ENCODE results near the gene RNF223. TPM values are rescaled to one million over a fixed set of nuclear protein-coding genes. Genes with fewer than 3 reads are reported as not detected.

The RNF223 gene
- total RNA-seq, 1 donor from 2014 or later, result not detected

DNA sequence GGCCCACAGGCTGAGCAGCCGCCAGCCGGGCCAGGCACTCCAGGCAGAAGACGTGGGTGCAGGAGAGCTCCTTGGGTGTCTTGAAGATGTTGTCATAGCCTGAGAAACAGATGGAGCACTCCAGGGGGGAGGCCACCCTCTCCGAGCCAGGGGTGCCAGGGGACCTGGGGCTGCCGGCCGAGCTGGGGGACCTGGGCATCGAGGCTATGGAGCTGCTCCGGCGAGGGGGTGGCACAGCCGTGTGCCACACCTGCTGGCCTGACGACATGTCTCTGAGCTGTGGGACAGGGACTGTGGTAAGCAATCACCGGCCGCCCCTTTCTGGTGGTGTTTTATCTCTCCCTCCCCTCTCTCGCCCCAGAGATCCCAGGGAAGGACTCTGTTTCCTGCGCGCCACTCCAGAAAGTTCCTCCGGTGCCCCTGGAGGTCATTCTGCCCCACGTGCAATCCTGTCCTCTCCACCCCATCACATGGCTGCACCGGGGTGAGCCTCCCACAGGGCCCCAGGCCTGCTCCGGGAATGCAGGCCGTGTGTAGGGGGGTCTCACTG, 1.7 kb downstream of the RNF223 start:
- no peak overlapping the region for H3K4me3 ChIP-seq (ENCODE audit: low read length in 3 of 3)
- peaks cover 52 to 78% (median 70%) of the 10 kb centered on the region in 3 donors for H3K27me3 ChIP-seq (ENCODE audit: control insufficient read depth in 3 of 3, insufficient read depth in 3 of 3, low read length in 3 of 3)
- H3K9ac ChIP-seq (ENCODE audit: low read depth in 1 of 3, low read length in 3 of 3), result no peak overlapping the region
- H3K9me3 ChIP-seq (ENCODE audit: control insufficient read depth in 3 of 3, low read length in 3 of 3), result no peaks in the 10 kb centered on the region
- no peaks in the 10 kb centered on the region for H3K36me3 ChIP-seq (ENCODE audit: control insufficient read depth in 3 of 3, insufficient read depth in 3 of 3, low read length in 3 of 3)
- H3K4me1 ChIP-seq (ENCODE audit: control insufficient read depth in 3 of 3, insufficient read depth in 3 of 3, low read length in 3 of 3), result peaks cover 0 to 20% (median 11%) of the 10 kb centered on the region in 3 donors
- no peak overlapping the region for H3K27ac ChIP-seq (ENCODE audit: low read depth, low read length)

DNA sequence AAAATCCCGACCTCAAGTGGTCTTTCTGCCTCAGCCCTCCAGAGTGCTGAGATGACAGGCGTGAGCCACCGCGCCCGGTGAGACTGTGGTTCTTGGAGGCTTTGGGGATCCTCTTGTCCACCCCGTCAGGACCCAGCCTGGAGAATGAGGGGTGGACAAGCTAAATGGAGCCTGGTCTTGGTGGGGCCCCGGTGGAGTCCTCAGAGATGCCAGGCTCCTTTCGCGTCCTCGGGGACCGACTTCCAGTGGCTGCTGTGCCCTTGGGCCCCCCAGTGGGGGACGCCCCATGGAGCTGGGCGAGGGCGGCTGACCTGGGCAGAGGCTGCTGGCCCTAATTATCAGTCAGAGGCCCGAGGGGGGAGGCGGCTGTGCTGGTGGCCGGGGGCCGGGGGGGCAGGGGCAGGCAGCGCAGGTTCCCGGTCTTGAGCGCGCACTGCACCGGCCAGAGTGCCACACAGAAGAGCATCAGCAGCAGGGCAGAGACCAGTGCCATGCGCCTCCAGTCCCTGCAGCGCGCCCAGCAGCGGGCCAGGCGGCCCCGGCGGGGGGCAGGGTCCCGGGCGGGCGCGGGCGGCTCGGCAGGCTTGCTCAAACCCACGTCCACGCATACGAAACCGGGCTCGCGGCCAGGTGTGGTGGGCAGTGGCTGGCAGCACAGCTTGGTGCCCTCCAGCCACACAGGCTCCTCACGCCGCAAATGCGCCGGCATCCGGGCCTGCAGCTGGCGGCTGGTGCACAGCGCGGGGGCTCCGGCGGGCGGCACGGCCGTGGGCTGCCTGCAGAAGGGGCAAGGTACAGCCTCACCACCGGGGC, 2.4 kb downstream of the RNF223 start:
- Histone ChIP-seq H3K9me3 (ENCODE audit: control insufficient read depth in 3 of 3, low read length in 3 of 3) (no peaks in the 10 kb centered on the region), H3K36me3 (ENCODE audit: control insufficient read depth in 3 of 3, insufficient read depth in 3 of 3, low read length in 3 of 3) (no peaks in the 10 kb centered on the region), H3K4me1 (ENCODE audit: control insufficient read depth in 3 of 3, insufficient read depth in 3 of 3, low read length in 3 of 3) (peaks cover 0 to 21% (median 11%) of the 10 kb centered on the region in 3 donors), H3K4me3 (ENCODE audit: low read length in 3 of 3) (no peak overlapping the region), H3K9ac (ENCODE audit: low read depth in 1 of 3, low read length in 3 of 3) (no peak overlapping the region), H3K27ac (ENCODE audit: low read depth, low read length) (no peak overlapping the region), H3K27me3 (ENCODE audit: control insufficient read depth in 3 of 3, insufficient read depth in 3 of 3, low read length in 3 of 3) (peaks cover 55 to 83% (median 76%) of the 10 kb centered on the region in 3 donors)

DNA sequence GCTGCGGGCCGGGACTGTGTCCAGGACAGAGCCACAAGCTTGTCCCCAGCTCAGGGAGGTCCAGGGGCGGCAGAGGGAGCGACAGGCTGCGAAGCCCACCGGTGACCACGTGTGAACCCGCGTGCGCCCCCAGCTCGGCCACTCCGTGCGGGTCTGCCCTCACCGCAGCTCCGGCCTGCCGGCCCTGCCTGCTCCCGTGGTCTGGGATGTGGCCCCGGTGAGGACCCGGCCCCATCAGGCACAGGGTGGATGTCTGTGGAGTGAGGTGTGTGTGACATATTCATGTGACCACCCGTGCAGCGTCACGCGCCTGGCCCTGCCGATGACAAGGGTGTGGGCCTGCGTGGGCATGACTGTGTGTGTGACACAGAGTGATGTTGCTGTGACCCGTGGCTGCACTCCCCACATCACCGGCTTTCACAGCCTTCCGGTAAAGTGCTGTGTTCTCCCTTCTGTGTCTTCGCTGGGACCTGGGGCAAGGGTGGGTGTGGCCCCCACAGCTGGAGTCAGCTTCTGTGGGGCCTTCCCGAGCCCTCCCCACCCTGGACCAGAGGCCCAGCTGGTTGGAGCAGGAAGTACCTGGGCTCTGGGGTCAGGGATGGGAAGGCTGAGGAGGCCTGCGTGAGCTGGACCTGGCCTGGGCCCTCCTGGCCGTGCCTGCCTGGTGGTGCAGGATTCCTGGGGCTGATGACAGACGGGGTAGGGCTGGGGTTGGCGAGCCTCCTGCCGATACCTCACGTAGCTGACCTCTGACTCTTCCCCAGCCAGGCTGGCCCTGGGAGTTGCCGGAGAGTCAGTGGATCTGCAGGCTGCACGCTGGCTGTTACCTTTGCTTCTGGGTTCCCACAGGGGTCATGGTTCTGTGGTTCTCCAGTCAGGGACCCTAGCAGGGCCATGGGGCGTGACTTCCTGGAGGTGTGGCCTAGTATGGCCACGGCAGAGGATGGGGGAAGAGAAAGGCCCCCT, 4.1 kb downstream of the RNF223 start:
- Histone ChIP-seq H3K36me3 (ENCODE audit: control insufficient read depth in 3 of 3, insufficient read depth in 3 of 3, low read length in 3 of 3) (no peaks in the 10 kb centered on the region), H3K4me3 (ENCODE audit: low read length in 3 of 3) (no peak overlapping the region), H3K27ac (ENCODE audit: low read depth, low read length) (no peak overlapping the region), H3K27me3 (ENCODE audit: control insufficient read depth in 3 of 3, insufficient read depth in 3 of 3, low read length in 3 of 3) (peaks cover 57 to 81% (median 78%) of the 10 kb centered on the region in 3 donors), H3K4me1 (ENCODE audit: control insufficient read depth in 3 of 3, insufficient read depth in 3 of 3, low read length in 3 of 3) (peaks cover 0 to 21% (median 11%) of the 10 kb centered on the region in 3 donors), H3K9ac (ENCODE audit: low read depth in 1 of 3, low read length in 3 of 3) (no peak overlapping the region), H3K9me3 (ENCODE audit: control insufficient read depth in 3 of 3, low read length in 3 of 3) (no peaks in the 10 kb centered on the region)

DNA sequence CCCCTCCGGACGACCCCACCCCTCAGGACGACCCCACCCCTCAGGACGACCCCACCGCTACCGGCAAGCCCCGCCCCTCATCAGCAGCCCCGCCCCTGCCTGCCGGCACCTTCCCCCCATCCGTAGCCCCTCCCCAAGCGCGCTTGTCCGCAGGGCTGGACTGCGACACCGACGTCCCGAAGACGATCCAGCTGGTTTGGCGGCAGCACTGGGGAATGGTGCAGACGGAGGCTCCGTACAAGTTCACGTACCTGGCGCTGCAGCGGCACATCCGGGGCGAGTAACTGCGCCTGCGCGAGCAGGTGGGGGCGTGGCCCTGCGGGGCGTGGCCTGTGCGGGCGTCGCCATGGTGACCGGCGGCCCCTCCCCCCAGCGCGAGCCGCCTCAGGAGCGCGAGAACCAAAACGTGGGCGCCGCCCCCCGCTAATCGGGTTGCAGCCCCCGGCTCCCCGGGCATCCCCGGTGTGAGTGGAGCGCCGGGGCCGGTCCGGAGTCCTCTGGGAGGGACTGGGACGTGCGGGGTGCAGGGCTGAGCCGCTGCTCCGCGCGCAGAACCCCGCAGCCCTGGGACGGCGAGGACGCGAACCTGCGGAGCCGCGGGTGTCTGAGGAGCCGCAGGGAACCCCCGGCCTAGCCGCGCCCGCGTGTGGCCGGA, 4.9 kb downstream of the RNF223 start:
- no peak overlapping the region for H3K27ac ChIP-seq (ENCODE audit: low read depth, low read length)
- peaks cover 0 to 22% (median 12%) of the 10 kb centered on the region in 3 donors for H3K4me1 ChIP-seq (ENCODE audit: control insufficient read depth in 3 of 3, insufficient read depth in 3 of 3, low read length in 3 of 3)
- no peaks in the 10 kb centered on the region for H3K9me3 ChIP-seq (ENCODE audit: control insufficient read depth in 3 of 3, low read length in 3 of 3)
- H3K36me3 ChIP-seq (ENCODE audit: control insufficient read depth in 3 of 3, insufficient read depth in 3 of 3, low read length in 3 of 3), result no peaks in the 10 kb centered on the region
- H3K9ac ChIP-seq (ENCODE audit: low read depth in 1 of 3, low read length in 3 of 3), result no peak overlapping the region
- peaks cover 54 to 76% (median 74%) of the 10 kb centered on the region in 3 donors for H3K27me3 ChIP-seq (ENCODE audit: control insufficient read depth in 3 of 3, insufficient read depth in 3 of 3, low read length in 3 of 3)
- H3K4me3 ChIP-seq (ENCODE audit: low read length in 3 of 3), result peak overlapping the region; percentile 48 to 70 (median 67)

DNA sequence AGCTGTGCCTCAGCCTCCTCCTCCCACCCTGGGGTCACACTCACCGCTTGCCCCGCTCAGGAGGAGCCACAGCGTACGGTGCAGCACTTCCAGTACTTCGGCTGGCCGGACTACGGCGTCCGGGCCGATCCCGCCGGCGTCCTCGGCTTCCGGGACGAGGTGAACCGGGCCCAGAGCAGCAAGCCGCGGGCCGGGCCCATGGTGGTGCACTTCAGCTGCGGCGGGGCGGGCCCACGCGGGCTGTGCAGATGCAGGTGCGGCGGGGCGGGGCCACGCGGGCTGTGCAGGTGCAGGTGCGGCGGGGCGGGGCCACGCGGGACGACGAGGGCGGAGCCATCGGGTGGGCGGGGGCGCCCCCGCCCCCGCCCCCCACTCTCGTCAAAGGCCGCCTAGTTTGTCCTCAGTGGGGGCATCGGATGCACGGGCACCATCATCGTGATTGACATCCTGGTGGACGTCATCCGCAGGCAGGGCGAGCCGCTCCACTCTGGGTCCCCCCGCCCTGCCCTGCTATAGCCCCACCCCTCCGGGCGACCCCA, 5.5 kb downstream of the RNF223 start:
- Histone ChIP-seq H3K27ac (ENCODE audit: low read depth, low read length) (no peak overlapping the region), H3K4me1 (ENCODE audit: control insufficient read depth in 3 of 3, insufficient read depth in 3 of 3, low read length in 3 of 3) (peaks cover 0 to 22% (median 15%) of the 10 kb centered on the region in 3 donors), H3K9ac (ENCODE audit: low read depth in 1 of 3, low read length in 3 of 3) (peak overlapping the region in 1 of 3 donors; percentile 8), H3K9me3 (ENCODE audit: control insufficient read depth in 3 of 3, low read length in 3 of 3) (no peaks in the 10 kb centered on the region), H3K27me3 (ENCODE audit: control insufficient read depth in 3 of 3, insufficient read depth in 3 of 3, low read length in 3 of 3) (peaks cover 54 to 76% (median 75%) of the 10 kb centered on the region in 3 donors), H3K4me3 (ENCODE audit: low read length in 3 of 3) (no peak overlapping the region), H3K36me3 (ENCODE audit: control insufficient read depth in 3 of 3, insufficient read depth in 3 of 3, low read length in 3 of 3) (no peaks in the 10 kb centered on the region)

DNA sequence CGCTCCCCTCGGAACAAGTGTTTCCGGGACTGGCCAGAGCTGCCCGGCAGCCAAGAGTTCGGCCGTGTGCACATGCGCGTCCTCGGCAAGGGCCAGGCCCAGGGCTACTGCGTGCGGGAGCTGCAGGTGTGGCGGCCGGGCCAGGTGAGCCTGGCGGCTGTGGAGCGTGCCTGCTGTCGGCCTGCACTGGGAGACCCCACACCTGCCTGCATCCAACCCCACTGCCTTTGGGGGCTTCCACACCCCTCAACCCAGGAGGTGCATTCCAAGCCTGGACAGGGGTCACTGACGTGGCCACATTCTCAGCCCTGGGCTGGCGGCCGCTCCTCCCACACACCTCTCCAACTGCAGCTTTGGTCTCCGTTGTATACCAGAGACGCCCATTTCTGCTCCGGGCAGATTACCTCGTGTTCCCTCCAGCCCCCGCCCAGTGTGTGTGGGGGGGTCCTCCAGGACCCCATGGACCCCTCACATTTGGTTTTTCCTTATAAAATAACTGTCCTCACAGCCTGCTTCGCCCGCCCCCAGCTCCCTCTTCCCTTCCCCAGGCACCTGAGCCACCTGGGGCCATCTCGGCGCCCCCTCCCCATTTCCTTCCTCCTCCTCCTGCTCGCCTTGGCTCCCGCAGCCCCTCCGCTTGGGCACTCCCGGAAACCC, 6.1 kb downstream of the RNF223 start:
- Histone ChIP-seq H3K27me3 (ENCODE audit: control insufficient read depth in 3 of 3, insufficient read depth in 3 of 3, low read length in 3 of 3) (peaks cover 56 to 76% (median 76%) of the 10 kb centered on the region in 3 donors), H3K9me3 (ENCODE audit: control insufficient read depth in 3 of 3, low read length in 3 of 3) (no peaks in the 10 kb centered on the region), H3K4me3 (ENCODE audit: low read length in 3 of 3) (no peak overlapping the region), H3K4me1 (ENCODE audit: control insufficient read depth in 3 of 3, insufficient read depth in 3 of 3, low read length in 3 of 3) (peaks cover 0 to 23% (median 16%) of the 10 kb centered on the region in 3 donors), H3K27ac (ENCODE audit: low read depth, low read length) (no peak overlapping the region), H3K9ac (ENCODE audit: low read depth in 1 of 3, low read length in 3 of 3) (peak overlapping the region in 1 of 3 donors; percentile 8), H3K36me3 (ENCODE audit: control insufficient read depth in 3 of 3, insufficient read depth in 3 of 3, low read length in 3 of 3) (no peaks in the 10 kb centered on the region)

DNA sequence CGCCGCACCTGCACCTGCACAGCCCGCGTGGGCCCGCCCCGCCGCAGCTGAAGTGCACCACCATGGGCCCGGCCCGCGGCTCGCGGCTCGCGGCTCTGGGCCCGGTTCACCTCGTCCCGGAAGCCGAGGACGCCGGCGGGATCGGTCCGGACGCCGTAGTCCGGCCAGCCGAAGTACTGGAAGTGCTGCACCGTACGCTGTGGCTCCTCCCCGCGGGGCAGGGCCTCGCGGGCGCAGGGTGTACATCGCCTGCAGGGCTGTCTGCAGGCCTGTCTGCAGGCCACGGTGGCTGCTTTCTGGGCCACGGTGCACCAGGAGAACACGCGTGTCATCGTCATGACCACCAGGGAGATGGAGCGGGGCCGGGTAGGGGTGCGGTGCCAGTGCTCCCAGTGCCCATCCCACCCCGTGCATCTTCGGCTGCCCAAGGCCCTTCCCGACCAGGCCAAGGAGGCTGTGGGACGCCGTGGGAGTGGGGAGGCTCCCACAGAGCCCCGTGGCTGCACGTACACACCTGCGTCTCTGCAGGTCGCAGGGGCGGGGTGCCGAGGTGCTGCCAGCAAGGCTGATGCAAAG, 6.7 kb downstream of the RNF223 start:
- peaks cover 61 to 76% (median 75%) of the 10 kb centered on the region in 3 donors for H3K27me3 ChIP-seq (ENCODE audit: control insufficient read depth in 3 of 3, insufficient read depth in 3 of 3, low read length in 3 of 3)

DNA sequence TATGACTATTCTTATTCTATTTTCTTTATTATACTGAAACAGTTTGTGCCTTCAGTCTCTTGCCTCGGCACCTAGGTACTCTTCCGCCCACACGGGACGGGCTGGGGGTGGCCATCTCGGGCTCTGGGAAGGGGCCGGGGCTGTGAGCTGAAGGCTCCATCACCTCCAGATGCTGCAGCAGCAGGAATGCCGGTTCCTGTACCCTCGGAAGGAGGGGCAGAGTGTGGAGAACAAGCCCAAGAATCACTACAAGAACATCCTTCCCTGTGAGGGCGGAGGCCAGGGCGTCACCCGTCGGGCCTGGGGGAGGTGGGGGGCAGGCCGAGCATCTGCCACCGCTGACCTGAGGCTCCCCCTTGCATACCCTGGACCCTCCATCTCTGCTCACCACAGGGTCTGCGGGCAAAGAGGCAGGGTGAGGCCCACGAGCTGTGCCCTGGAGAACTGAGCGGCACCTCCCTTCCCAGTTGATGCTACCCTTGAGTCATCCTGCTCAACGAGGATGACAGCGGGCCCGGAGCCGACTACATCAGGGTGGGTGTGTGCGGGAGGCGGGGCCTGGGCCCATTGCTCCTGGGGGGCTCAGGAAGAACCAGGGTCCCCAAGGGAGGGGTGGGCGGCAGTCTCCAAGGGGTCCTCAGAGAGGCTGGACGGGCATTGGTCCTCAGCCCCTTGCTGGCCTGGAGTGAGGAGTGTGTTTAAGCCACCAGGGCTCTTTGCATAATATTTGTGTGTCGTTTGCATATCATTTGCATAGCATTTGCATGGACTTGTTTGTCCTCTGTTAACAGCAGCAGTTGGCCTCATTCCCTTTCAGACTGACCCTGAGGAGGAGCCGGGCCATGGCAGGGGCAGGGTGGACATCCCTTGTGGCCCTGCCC, 7.5 kb downstream of the RNF223 start:
- no peak overlapping the region for H3K9ac ChIP-seq (ENCODE audit: low read depth in 1 of 3, low read length in 3 of 3)
- H3K27ac ChIP-seq (ENCODE audit: low read depth, low read length), result no peak overlapping the region
- H3K9me3 ChIP-seq (ENCODE audit: control insufficient read depth in 3 of 3, low read length in 3 of 3), result no peaks in the 10 kb centered on the region
- H3K27me3 ChIP-seq (ENCODE audit: control insufficient read depth in 3 of 3, insufficient read depth in 3 of 3, low read length in 3 of 3), result peaks cover 61 to 74% (median 72%) of the 10 kb centered on the region in 3 donors
- no peaks in the 10 kb centered on the region for H3K36me3 ChIP-seq (ENCODE audit: control insufficient read depth in 3 of 3, insufficient read depth in 3 of 3, low read length in 3 of 3)
- no peak overlapping the region for H3K4me3 ChIP-seq (ENCODE audit: low read length in 3 of 3)
- peaks cover 0 to 23% (median 16%) of the 10 kb centered on the region in 3 donors for H3K4me1 ChIP-seq (ENCODE audit: control insufficient read depth in 3 of 3, insufficient read depth in 3 of 3, low read length in 3 of 3)

More for the DNA sequence above, 6.7 kb downstream of the RNF223 start:
- Histone ChIP-seq H3K9ac (ENCODE audit: low read depth in 1 of 3, low read length in 3 of 3) (no peak overlapping the region), H3K9me3 (ENCODE audit: control insufficient read depth in 3 of 3, low read length in 3 of 3) (no peaks in the 10 kb centered on the region), H3K4me1 (ENCODE audit: control insufficient read depth in 3 of 3, insufficient read depth in 3 of 3, low read length in 3 of 3) (peaks cover 0 to 23% (median 16%) of the 10 kb centered on the region in 3 donors), H3K27ac (ENCODE audit: low read depth, low read length) (no peak overlapping the region), H3K4me3 (ENCODE audit: low read length in 3 of 3) (no peak overlapping the region), H3K36me3 (ENCODE audit: control insufficient read depth in 3 of 3, insufficient read depth in 3 of 3, low read length in 3 of 3) (no peaks in the 10 kb centered on the region)

All from skeletal muscle tissue (tissue), 4 donors.